Gastrocnemius medialis (tissue), 4 donors: ENCODE results near the gene PRELP.

ENCODE experiments used
- POLR2A ChIP-seq, 2 donors: fragments of 450-650 bp; IDR thresholded peaks; one replicate each; pipeline ENCODE4 v1.6.1; 2017; ENCODE audit warnings: antibody characterized with exemption in 2 of 2, mild to moderate bottlenecking in 2 of 2, moderate library complexity in 2 of 2
- TF ChIP-seq, protein P1 (sequence below), 5 experiments: fragments of 450-650 bp in 3 of 5; fragments of 200-600 bp in 2 of 5; sonication (generic) in 2 of 5; IDR thresholded peaks in 4 of 5; conservative IDR thresholded peaks in 1 of 5; 1 replicate in 4 of 5; 2 replicates in 1 of 5; pipeline ENCODE4 v1.5.1; 2016 to 2019; ENCODE audit warnings: antibody characterized with exemption in 5 of 5, mild to moderate bottlenecking in 3 of 5, moderate library complexity in 3 of 5

GRCh38 chr1:203499643-203500278 lies 24.2 kb downstream of the PRELP start:
- TF ChIP-seq, protein P1, sequence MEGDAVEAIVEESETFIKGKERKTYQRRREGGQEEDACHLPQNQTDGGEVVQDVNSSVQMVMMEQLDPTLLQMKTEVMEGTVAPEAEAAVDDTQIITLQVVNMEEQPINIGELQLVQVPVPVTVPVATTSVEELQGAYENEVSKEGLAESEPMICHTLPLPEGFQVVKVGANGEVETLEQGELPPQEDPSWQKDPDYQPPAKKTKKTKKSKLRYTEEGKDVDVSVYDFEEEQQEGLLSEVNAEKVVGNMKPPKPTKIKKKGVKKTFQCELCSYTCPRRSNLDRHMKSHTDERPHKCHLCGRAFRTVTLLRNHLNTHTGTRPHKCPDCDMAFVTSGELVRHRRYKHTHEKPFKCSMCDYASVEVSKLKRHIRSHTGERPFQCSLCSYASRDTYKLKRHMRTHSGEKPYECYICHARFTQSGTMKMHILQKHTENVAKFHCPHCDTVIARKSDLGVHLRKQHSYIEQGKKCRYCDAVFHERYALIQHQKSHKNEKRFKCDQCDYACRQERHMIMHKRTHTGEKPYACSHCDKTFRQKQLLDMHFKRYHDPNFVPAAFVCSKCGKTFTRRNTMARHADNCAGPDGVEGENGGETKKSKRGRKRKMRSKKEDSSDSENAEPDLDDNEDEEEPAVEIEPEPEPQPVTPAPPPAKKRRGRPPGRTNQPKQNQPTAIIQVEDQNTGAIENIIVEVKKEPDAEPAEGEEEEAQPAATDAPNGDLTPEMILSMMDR (IDR thresholded peaks at IDR 0.05 in 4 of 5, conservative IDR thresholded peaks at IDR 0.05 in 1 of 5): no peak
- TF ChIP-seq POLR2A (IDR thresholded peaks at IDR 0.05): no peak
